Activated CD8-positive, alpha-beta memory T cell treated with anti-CD3 and anti-CD28 coated beads for 36 hours (primary cell): ENCODE measurements around the gene MYO1H. TPM values are rescaled to one million over a fixed set of nuclear protein-coding genes. Genes with fewer than 3 reads are reported as not detected.

ENCODE experiments used
- CTCF ChIA-PET: fragments of 350-600 bp; sonication (Branson Sonifier 250); formaldehyde crosslinking; loops from one replicate; lab custom pipeline; 2021; ENCODE audit warnings: antibody characterized with exemption; lab: Charles Lee
- POLR2A ChIA-PET: fragments of 350-600 bp; sonication (Branson Sonifier 250); formaldehyde crosslinking; loops from one replicate; lab custom pipeline; 2021; ENCODE audit warnings: antibody characterized with exemption; lab: Charles Lee
- total RNA-seq, 2 experiments: library from RNA; stranded (reverse); gene quantifications; one replicate each; pipeline ENCODE4 v1.2.3, GENCODE V29; 2021

MYO1H gene
- total RNA-seq, 2 experiments from 2014 or later = not detected

DNA sequence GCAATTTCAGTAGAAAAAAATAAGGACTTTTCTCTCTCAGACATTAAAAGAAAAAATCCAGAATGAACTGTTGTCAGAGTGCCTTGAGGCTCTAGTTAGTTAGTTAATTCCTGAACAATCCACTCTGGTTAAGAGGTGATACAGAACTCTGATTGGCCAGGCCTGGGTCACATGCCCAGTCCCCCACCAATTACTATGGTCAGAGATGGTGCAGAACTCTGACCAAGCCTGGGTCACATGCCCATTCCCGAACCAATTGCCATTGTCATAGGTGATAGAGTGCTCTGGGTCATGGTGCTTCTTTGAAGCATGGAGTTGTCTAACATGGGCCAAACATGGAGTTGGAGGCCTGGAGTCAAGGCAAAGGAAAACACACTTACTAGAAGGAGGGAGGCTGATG, 11.1 kb upstream of the MYO1H start:
- CTCF ChIA-PET = no interaction called here
- POLR2A ChIA-PET = no interaction called here

DNA sequence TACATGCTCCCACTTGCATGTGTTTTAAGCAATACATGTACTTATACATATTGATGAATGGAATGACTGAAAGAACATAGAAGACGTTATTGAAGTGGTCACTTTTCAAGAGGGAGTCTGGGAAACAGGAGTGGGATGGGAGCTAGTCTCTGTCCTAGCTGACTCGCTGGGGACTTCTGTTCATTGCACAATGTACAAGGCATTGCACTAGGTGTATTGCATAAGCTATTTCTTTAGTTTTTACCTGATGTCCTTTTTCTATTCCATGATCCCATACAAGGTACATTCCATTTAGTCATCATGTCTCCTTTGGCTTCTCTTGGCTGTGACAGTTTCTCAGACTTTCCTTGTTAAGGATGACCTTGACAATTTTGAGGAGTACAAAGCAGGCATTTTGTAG, 4.0 kb upstream of the MYO1H start:
- ChIA-PET POLR2A (no interaction called here), CTCF (no interaction called here)

DNA sequence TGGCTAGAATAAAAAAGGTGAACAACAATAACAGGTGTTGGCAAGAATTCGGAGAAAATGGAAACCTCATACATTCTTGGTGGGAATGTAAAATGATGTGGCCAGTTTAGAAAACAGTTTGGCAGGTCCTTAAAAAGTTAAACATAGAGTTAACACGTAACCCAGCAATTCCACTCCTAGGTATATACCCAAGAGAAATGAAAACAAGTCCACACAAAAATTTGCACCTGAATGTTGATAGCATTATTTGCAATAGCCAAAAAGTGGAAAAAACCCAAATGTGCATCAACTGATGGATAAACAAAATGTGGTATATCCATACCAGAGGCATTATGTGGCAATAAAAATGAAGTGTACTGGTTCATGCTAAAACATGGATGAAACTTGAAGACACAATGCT, 2.3 kb upstream of the MYO1H start:
- CTCF ChIA-PET = no interaction called here

DNA sequence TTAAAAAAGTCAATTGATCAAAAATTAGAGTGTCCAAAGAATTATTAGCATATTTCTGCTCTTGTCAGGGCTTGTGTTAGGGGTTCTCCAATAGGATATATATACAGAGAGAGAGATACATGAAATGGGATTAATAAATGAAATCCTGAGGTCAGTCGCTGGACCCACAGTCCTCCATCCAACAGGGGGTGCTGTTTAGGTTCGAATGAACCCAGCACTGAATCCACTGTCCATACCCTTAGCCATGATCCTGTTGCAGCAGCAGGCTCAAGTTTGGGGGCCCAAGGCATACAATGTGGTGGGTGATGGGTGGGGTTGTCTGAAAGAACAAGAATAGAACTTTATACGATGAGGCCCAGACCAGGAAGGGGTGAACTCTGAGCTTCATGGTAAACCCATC, 780 bp upstream of the MYO1H start:
- CTCF ChIA-PET = no interaction called here

More for the DNA sequence above, 2.3 kb upstream of the MYO1H start:
- POLR2A ChIA-PET = no interaction called here

DNA sequence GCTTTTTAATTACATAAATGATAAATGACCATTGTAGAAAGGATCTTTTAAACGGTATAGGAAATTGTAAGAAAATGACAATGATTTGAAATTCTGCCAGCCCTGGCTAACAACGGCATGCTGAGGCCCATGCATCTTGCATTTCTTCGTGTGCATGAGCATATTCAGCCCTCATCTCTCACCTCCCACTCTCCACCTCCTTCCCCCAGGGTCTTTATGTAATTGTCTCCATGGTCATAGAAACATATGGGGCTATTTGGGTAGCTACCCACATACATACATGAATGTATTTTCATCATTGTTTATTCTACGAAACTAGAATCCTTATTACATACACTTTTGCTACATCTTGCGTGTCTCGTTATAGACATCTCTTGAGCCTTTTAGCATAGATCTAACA, 4.5 kb downstream of the MYO1H start:
- ChIA-PET CTCF (no interaction called here), POLR2A (no interaction called here)

More for the DNA sequence above, 780 bp upstream of the MYO1H start:
- POLR2A ChIA-PET = no interaction called here

DNA sequence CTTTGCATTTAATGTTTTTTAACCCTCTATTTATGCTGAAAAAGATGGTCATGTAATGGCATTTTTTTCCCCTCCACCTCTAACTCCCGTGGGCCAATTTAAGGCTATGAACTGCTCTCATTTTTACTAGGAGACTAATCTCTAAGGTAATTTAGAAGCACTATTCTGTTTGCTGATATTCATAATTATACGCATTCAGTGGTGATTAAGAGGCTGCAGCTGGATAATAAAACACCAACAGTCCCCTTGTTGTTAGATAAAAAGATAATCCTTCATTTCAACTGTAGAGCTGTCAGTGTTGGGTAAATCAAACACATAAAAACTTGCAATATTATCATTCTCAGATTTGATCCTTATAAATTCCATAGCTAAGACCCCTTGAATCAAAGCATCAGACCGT, 8.9 kb downstream of the MYO1H start:
- ChIA-PET POLR2A (no interaction called here), CTCF (no interaction called here)

GRCh38 chr12:109357032-109357431, 9.3 kb downstream of the MYO1H start:
- CTCF ChIA-PET = no interaction called here
- POLR2A ChIA-PET = no interaction called here

GRCh38 chr12:109358154-109358869, 10.6 kb downstream of the MYO1H start:
- ChIA-PET POLR2A (no interaction called here), CTCF (no interaction called here)

- ChIA-PET POLR2A (no interaction called here), CTCF (no interaction called here)
These were observed 11.5 kb downstream of the MYO1H start for GRCh38 chr12:109359131-109359690.

- POLR2A ChIA-PET = no interaction called here
- CTCF ChIA-PET = no interaction called here
These were observed 22.1 kb downstream of the MYO1H start for GRCh38 chr12:109369831-109370230.

GRCh38 chr12:109377139-109377685, 29.5 kb downstream of the MYO1H start:
- CTCF ChIA-PET = no interaction called here
- POLR2A ChIA-PET = no interaction called here

DNA sequence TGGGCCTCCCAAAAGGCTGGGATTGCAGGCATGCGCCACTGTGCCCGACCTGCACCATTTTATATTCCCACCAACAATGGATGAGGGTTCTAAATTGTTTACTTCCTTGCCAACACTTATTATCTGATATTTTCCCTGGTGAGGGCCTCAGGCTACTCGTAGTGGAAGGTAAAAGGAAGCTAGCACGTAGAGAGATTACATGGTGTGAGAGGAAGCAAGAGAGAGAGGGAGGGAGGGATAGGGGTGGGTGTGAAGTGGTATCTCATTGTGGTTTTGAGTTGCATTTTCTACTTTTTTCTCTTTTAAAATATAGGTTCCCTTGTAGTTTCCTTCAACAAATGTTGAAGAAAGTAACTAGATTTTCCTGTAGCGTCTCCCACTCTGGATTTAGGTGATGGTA, 30.9 kb downstream of the MYO1H start:
- POLR2A ChIA-PET = no interaction called here
- CTCF ChIA-PET = no interaction called here

- ChIA-PET CTCF (interaction anchor here (2.0 kb wide), 1 partner anchor 11 kb away, joined by 7 read pairs; no protein-coding TSS in a partner anchor), POLR2A (no interaction called here)
These were observed 34.3 kb downstream of the MYO1H start for GRCh38 chr12:109382031-109382430.

DNA sequence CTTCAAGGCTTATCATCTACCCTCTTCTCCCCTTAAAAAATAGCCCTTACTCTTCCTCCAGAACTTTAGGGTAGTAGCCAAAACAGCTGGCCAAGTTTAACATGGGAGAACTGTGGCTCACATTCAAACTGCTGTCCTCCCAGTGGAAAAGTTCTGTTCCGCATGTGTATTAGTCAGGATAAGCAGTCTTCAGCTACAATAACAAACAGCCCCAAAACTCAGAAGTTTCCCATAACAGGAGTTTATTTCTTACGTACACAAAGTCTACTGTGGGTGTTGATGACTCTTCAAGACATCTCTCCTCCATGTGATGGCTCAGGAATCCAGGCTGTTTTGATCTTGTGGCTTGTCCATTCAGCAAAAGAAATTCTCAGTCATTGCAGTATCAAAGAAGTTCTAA, 35.5 kb downstream of the MYO1H start:
- POLR2A ChIA-PET = no interaction called here
- CTCF ChIA-PET = no interaction called here

DNA sequence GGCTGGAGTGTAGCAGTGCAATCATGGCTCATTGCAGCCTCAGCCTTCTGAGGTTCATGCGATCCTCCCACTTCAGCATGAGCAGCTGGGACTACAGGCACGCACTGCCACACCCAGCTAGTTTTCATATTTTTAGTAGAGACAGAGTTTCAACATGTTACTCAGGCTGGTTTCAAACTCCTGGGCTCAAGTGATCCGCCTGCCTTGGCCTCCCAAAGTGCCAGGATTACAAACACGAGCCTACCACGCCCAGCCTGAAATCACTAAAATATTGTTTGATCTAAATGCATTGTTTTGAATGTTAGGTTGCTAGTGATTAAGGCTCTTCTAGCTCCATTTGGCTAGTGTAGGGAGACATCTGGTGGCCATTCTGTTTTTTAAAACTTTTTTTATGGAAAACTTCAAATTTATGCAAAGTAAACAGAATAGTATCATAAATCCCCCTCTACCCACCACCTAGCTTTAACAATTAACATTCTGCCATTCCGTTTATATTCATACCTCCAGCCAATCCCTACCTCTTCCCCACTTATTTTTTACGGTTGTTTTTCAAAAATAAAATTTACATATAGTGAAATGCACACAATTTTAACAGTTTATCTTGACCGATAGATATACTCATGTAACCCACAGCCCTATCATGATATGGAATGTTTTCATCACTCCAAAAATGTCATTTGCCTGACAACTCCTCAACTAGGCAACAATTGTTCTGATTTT, 37.8 kb downstream of the MYO1H start:
- POLR2A ChIA-PET = no interaction called here

DNA sequence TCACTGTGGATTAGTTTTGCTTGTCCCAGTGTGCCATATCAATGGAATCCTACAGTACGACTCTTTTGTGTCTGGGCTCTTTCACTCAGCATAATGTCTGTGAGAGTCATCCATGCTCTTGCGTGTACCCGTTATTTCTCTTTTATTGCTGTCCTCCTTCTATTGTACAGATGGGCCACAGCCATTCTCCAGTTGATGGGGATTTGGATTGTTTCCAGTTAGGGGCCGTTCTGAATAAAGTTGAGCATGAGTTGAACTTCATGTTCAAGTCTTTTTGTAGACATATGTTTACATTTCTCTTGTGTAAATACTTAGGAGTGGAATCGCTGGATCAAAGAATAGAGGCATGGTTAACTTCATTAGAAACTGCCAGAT, 38.3 kb downstream of the MYO1H start:
- CTCF ChIA-PET = interaction anchor here (1.2 kb wide), 2 partner anchors 122 to 274 kb away, joined by 3 to 5 read pairs; no protein-coding TSS in a partner anchor
- POLR2A ChIA-PET = no interaction called here

More for the DNA sequence above, 37.8 kb downstream of the MYO1H start:
- CTCF ChIA-PET = interaction anchor here (1.2 kb wide), 2 partner anchors 122 to 273 kb away, joined by 3 to 5 read pairs; no protein-coding TSS in a partner anchor

GRCh38 chr12:109387425-109388166, 39.9 kb downstream of the MYO1H start:
- POLR2A ChIA-PET = no interaction called here
- CTCF ChIA-PET = interaction anchor here (0.6 to 0.9 kb wide), 3 partner anchors 20 to 1636 kb away, joined by 3 to 4 read pairs (median 3); no protein-coding TSS in a partner anchor

DNA sequence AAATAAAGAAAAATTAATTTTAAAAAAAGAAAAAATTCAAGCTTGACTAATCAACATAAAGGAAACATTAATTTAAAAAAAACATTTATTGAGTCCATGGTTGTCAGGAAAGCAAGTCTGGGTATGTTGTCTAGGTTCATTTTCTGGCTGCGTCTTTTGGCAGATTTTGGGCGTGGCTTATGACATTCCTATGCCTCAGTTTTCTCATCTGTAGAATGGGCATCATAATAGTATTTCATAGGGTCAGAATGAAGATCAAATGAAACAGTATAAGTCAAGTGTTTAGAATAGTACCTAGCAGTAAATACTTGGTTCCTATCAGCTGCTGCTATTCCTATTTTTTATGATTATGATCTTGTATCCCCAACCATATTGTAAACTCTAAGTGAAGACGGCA, 40.5 kb downstream of the MYO1H start:
- CTCF ChIA-PET = interaction anchor here (0.6 to 1.6 kb wide), 2 partner anchors 19 to 124 kb away, joined by 3 to 5 read pairs; no protein-coding TSS in a partner anchor
- POLR2A ChIA-PET = no interaction called here

DNA sequence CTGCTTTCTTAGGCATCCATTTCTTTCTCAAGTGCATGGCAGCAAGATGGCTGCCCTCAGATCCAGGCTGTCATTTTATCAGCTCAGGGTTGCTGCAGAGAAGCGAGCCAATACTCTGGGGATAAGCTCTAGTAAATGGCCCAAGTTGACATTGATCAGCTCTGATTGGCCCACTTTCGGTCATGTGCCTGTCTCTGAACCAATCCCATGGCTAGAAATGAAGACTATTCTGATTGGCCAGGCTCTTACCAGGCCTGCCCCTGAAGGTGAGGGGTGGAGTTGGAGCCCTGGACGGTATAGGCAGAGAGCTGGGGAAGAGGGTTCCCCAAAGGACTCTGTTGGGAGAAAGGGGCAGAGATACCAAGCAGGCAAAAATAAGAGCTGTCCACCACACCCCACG, 41.4 kb downstream of the MYO1H start:
- POLR2A ChIA-PET = no interaction called here
- CTCF ChIA-PET = interaction anchor here (1.6 kb wide), 1 partner anchor 125 kb away, joined by 5 read pairs; no protein-coding TSS in a partner anchor
